Hepatocyte (in vitro differentiated cells): ENCODE results near the gene LANCL2.
A peak's percentile ranks its signal among the peaks of the same experiment; 100 is the strongest.

Experiments used
- EZH2 ChIP-seq: fragments of 200-600 bp; sonication (generic); IDR thresholded peaks from 2 replicates; pipeline ENCODE4 v1.6.1; 2016; ENCODE audit warnings: antibody characterized with exemption, mild to moderate bottlenecking, borderline replicate concordance
- EZH2phosphoT487 ChIP-seq: fragments of 200-600 bp; sonication (generic); IDR thresholded peaks from one replicate; pipeline ENCODE4 v1.6.1; 2018; ENCODE audit warnings: antibody characterized with exemption, mild to moderate bottlenecking, low read depth, moderate library complexity; ENCODE audit not compliant: unreplicated experiment, severe bottlenecking
- TF ChIP-seq, protein P1 (sequence below): fragments of 200-600 bp; sonication (generic); IDR thresholded peaks from 2 replicates; pipeline ENCODE4 v1.5.1; 2016; ENCODE audit warnings: antibody characterized with exemption, mild to moderate bottlenecking; ENCODE audit not compliant: poor library complexity

- TF ChIP-seq, protein P1, sequence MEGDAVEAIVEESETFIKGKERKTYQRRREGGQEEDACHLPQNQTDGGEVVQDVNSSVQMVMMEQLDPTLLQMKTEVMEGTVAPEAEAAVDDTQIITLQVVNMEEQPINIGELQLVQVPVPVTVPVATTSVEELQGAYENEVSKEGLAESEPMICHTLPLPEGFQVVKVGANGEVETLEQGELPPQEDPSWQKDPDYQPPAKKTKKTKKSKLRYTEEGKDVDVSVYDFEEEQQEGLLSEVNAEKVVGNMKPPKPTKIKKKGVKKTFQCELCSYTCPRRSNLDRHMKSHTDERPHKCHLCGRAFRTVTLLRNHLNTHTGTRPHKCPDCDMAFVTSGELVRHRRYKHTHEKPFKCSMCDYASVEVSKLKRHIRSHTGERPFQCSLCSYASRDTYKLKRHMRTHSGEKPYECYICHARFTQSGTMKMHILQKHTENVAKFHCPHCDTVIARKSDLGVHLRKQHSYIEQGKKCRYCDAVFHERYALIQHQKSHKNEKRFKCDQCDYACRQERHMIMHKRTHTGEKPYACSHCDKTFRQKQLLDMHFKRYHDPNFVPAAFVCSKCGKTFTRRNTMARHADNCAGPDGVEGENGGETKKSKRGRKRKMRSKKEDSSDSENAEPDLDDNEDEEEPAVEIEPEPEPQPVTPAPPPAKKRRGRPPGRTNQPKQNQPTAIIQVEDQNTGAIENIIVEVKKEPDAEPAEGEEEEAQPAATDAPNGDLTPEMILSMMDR: peak; percentile 50
- TF ChIP-seq EZH2: no peak
- no peak for TF ChIP-seq EZH2phosphoT487
These were observed 68.0 kb downstream of the LANCL2 start for GRCh38 chr7:55432939-55433784.
